ENCODE measurements around the gene KIAA0319L. TPM values are rescaled to one million over a fixed set of nuclear protein-coding genes. Genes with fewer than 3 reads are reported as not detected.

KIAA0319L gene
- total RNA-seq, 2 experiments from 2014 or later: 25.3 to 44.9 TPM

- no peak overlapping the region for H3K4me3 ChIP-seq (ENCODE audit: low read depth, low read length, poor library complexity, severe bottlenecking)
- H3K4me2 ChIP-seq (ENCODE audit: low read length): no peak overlapping the region
- ChIA-PET POLR2A (interaction anchor here (1.4 kb wide), 1 partner anchor 115 kb away, joined by 6 read pairs; no protein-coding TSS in a partner anchor), CTCF (ENCODE audit: unreplicated experiment) (no interaction called here)
- TF ChIP-seq CTCF (conservative IDR thresholded peaks at IDR 0.05; ENCODE audit: low read length) (no peak), EZH2phosphoT487 (IDR thresholded peaks at IDR 0.05; ENCODE audit: borderline replicate concordance, low read depth, low read length) (no peak)
- no peaks in the 10 kb centered on the region for H3K9me3 ChIP-seq (ENCODE audit: low read length)
- H3K27ac ChIP-seq (ENCODE audit: low read depth, low read length, poor library complexity, severe bottlenecking): no peak overlapping the region
- H3K79me2 ChIP-seq (ENCODE audit: insufficient read depth, low read depth, low read length): no peaks in the 10 kb centered on the region
- H3K36me3 ChIP-seq (ENCODE audit: insufficient read depth, low read length): peaks cover 37% of the 10 kb centered on the region
- H2AFZ ChIP-seq (ENCODE audit: low read length): no peak overlapping the region
- intact Hi-C loops (cut with micrococcal nuclease; ENCODE audit: unreplicated experiment): loop anchor here (2.0 kb wide), 1 partner anchor 325 kb away; no protein-coding TSS in a partner anchor
- H4K20me1 ChIP-seq (ENCODE audit: insufficient read depth, low read length): no peaks in the 10 kb centered on the region
- H3K4me1 ChIP-seq (ENCODE audit: insufficient read depth, low read length, poor library complexity, severe bottlenecking): no peaks in the 10 kb centered on the region
- DNase-seq (ENCODE audit: low spot score): no peak
- BruUV-seq (replicated peaks): no TSS peak
- H3K9me2 ChIP-seq (ENCODE audit: insufficient read depth, low read length): no peaks in the 10 kb centered on the region
These were observed 107.7 kb downstream of the KIAA0319L start for GRCh38 chr1:35449334-35450008.

GRCh38 chr1:35448344-35448801 lies 108.8 kb downstream of the KIAA0319L start:
- H3K4me2 ChIP-seq (ENCODE audit: low read length): no peak overlapping the region
- TF ChIP-seq CTCF (conservative IDR thresholded peaks at IDR 0.05; ENCODE audit: low read length) (no peak), EZH2phosphoT487 (IDR thresholded peaks at IDR 0.05; ENCODE audit: borderline replicate concordance, low read depth, low read length) (no peak)
- no peaks in the 10 kb centered on the region for H3K9me2 ChIP-seq (ENCODE audit: insufficient read depth, low read length)
- no peaks in the 10 kb centered on the region for H3K79me2 ChIP-seq (ENCODE audit: insufficient read depth, low read depth, low read length)
- no peak overlapping the region for H3K27ac ChIP-seq (ENCODE audit: low read depth, low read length, poor library complexity, severe bottlenecking)
- no peak overlapping the region for H3K4me3 ChIP-seq (ENCODE audit: low read depth, low read length, poor library complexity, severe bottlenecking)
- H3K4me1 ChIP-seq (ENCODE audit: insufficient read depth, low read length, poor library complexity, severe bottlenecking): no peaks in the 10 kb centered on the region
- CTCF ChIA-PET (ENCODE audit: unreplicated experiment): no interaction called here
- H3K36me3 ChIP-seq (ENCODE audit: insufficient read depth, low read length): peaks cover 35% of the 10 kb centered on the region
- BruUV-seq (replicated peaks): no TSS peak
- no peaks in the 10 kb centered on the region for H3K9me3 ChIP-seq (ENCODE audit: low read length)
- POLR2A ChIA-PET: no interaction called here
- intact Hi-C loops (cut with micrococcal nuclease; ENCODE audit: unreplicated experiment): no loop called here
- no peaks in the 10 kb centered on the region for H4K20me1 ChIP-seq (ENCODE audit: insufficient read depth, low read length)
- H2AFZ ChIP-seq (ENCODE audit: low read length): no peak overlapping the region
- DNase-seq (ENCODE audit: low spot score): no peak

- no peak overlapping the region for H3K4me2 ChIP-seq (ENCODE audit: low read length)
- H3K79me2 ChIP-seq (ENCODE audit: insufficient read depth, low read depth, low read length): no peaks in the 10 kb centered on the region
- intact Hi-C loops (cut with micrococcal nuclease; ENCODE audit: unreplicated experiment): no loop called here
- no peak overlapping the region for H3K4me3 ChIP-seq (ENCODE audit: low read depth, low read length, poor library complexity, severe bottlenecking)
- no peak for TF ChIP-seq EZH2phosphoT487 (IDR thresholded peaks at IDR 0.05; ENCODE audit: borderline replicate concordance, low read depth, low read length)
- TF ChIP-seq CTCF (conservative IDR thresholded peaks at IDR 0.05; ENCODE audit: low read length): no peak
- ChIA-PET CTCF (ENCODE audit: unreplicated experiment) (interaction anchor here (0.6 kb wide), 1 partner anchor 427 kb away, joined by 3 read pairs; no protein-coding TSS in a partner anchor), POLR2A (interaction anchor here (0.6 kb wide), 1 partner anchor 8 kb away, joined by 4 read pairs; no protein-coding TSS in a partner anchor)
- no peaks in the 10 kb centered on the region for H3K9me3 ChIP-seq (ENCODE audit: low read length)
- no peaks in the 10 kb centered on the region for H3K4me1 ChIP-seq (ENCODE audit: insufficient read depth, low read length, poor library complexity, severe bottlenecking)
- BruUV-seq (replicated peaks): no TSS peak
- no peaks in the 10 kb centered on the region for H4K20me1 ChIP-seq (ENCODE audit: insufficient read depth, low read length)
- H3K36me3 ChIP-seq (ENCODE audit: insufficient read depth, low read length): peaks cover 36% of the 10 kb centered on the region
- no peak overlapping the region for H2AFZ ChIP-seq (ENCODE audit: low read length)
- no peaks in the 10 kb centered on the region for H3K9me2 ChIP-seq (ENCODE audit: insufficient read depth, low read length)
- no peak overlapping the region for H3K27ac ChIP-seq (ENCODE audit: low read depth, low read length, poor library complexity, severe bottlenecking)
- no peak for DNase-seq (ENCODE audit: low spot score)
These were observed 109.9 kb downstream of the KIAA0319L start for GRCh38 chr1:35447278-35447677.

Measured in OCI-LY7 (cell line).